ENCODE measurements around the gene SH3TC1.

DNA sequence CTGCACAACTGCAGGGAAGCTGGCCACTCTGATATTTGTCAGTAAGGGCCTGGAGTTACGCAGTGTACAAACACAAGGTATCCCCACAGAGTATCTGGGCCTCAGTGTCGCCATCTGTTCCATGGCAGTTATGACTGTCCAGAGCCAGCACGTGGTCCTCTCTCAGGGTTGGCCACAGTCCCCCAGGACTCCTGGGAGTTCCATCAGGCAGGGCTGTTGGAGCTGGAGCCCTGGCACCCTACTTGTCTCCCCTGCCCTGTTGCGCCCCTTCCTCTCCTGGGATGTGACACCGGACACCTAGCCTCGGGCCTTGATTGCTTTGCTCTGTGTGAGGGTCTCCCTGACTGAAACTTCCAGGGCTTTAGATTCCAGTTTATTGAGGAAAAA is 78.9 kb downstream of the SH3TC1 start:
- TF ChIP-seq CTCF (IDR thresholded peaks at IDR 0.05; ENCODE audit: low read length) (no peak), EZH2 (IDR thresholded peaks at IDR 0.05; ENCODE audit: borderline replicate concordance, low read length) (no peak)
